Fibroblast of skin of left quadriceps (primary cell): Measurements from ENCODE around the gene SLC39A7.
A peak's percentile ranks its signal among the peaks of the same experiment; 100 is the strongest.

ENCODE experiments used
- DNase-seq, 2 experiments: peaks; one replicate each; pipeline ENCODE4 v3.0.0-alpha.2; 2013; ENCODE audit warnings: low read depth in 2 of 2

SLC39A7 gene

GRCh38 chr6:33190504-33191107 lies 10.1 kb upstream of the SLC39A7 start:
- DNase-seq, result no peak

- no peak for DNase-seq
These were observed 9.1 kb upstream of the SLC39A7 start for GRCh38 chr6:33191383-33192104.

- DNase-seq, result no peak
These were observed 8.5 kb upstream of the SLC39A7 start, which contains the start of gene COL11A2 for GRCh38 chr6:33192105-33192646. COL11A2 (minus strand) TSS chr6:33192467; CDS start chr6:33192240, 227 bp downstream.

- no peak for DNase-seq
These were observed 7.7 kb upstream of the SLC39A7 start for GRCh38 chr6:33192671-33193602.

GRCh38 chr6:33193619-33194018 lies 7.0 kb upstream of the SLC39A7 start:
- DNase-seq, result no peak

GRCh38 chr6:33194431-33194979 lies 6.2 kb upstream of the SLC39A7 start:
- DNase-seq, result no peak

GRCh38 chr6:33195304-33196165 lies 5.1 kb upstream of the SLC39A7 start:
- DNase-seq, result no peak

GRCh38 chr6:33197431-33198048 lies 3.1 kb upstream of the SLC39A7 start:
- DNase-seq, result no peak

- no peak for DNase-seq
These were observed 2.4 kb upstream of the SLC39A7 start for GRCh38 chr6:33198159-33198852.

GRCh38 chr6:33198853-33199436 lies 1.7 kb upstream of the SLC39A7 start:
- DNase-seq, result no peak

GRCh38 chr6:33199687-33200218 lies 914 bp upstream of the SLC39A7 start:
- DNase-seq, result no peak

GRCh38 chr6:33201147-33201545 lies 479 bp downstream of the SLC39A7 start:
- no peak for DNase-seq

GRCh38 chr6:33201935-33202334 lies 1.3 kb downstream of the SLC39A7 start:
- no peak for DNase-seq

GRCh38 chr6:33202799-33203198 lies 2.1 kb downstream of the SLC39A7 start:
- DNase-seq, result no peak

- no peak for DNase-seq
These were observed 2.9 kb downstream of the SLC39A7 start for GRCh38 chr6:33203443-33204164.

GRCh38 chr6:33204165-33204414 lies 3.4 kb downstream of the SLC39A7 start:
- no peak for DNase-seq

- DNase-seq, result peak; percentile 79 to 81
These were observed 3.9 kb downstream of the SLC39A7 start, which contains the start of gene HSD17B8 for GRCh38 chr6:33204415-33205190. HSD17B8 (plus strand) TSS chr6:33204655; CDS start chr6:33204669, 14 bp downstream.
